IMR-90 (cell line): Measurements from ENCODE around the gene RARRES2. TPM values are rescaled to one million over a fixed set of nuclear protein-coding genes. Genes with fewer than 3 reads are reported as not detected.
A peak's percentile ranks its signal among the peaks of the same experiment; 100 is the strongest.

Source experiments
- ATAC-seq: fragments of 200-7000 bp; cut with Tn5 transposase; 2 replicates; pipeline ENCODE4 v1.9.1; 2020; ENCODE audit warnings: low read depth, mild to moderate bottlenecking, moderate library complexity
- BruUV-seq: library from RNA; stranded (reverse); fragments of 400-500 nt; replicated peaks from 2 replicates; lab custom pipeline; 2021; lab: Mats Ljungman, UMichigan
- CTCF ChIA-PET: fragments of 300-600 bp; formaldehyde crosslinking; extraction: SDS; loops from one replicate; lab custom pipeline; 2021; ENCODE audit warnings: antibody characterized with exemption; lab: Yijun Ruan, JAX
- POLR2A ChIA-PET: fragments of 300-600 bp; sonication (Branson Sonifier 250); formaldehyde crosslinking; loops from one replicate; lab custom pipeline; 2022; ENCODE audit warnings: antibody characterized with exemption; ENCODE audit not compliant: unreplicated experiment; lab: Charles Lee
- DNase-seq: peaks from one replicate; pipeline ENCODE4 v3.0.0; 2013
- H2AFZ ChIP-seq: replicated peaks from 2 replicates; pipeline ENCODE3; 2013; ENCODE audit warnings: low read length, mild to moderate bottlenecking; ENCODE audit not compliant: poor library complexity
- H2AK5ac ChIP-seq: 2 replicates; pipeline ENCODE4 v1.6.1; 2013; ENCODE audit warnings: low read depth, low read length, inconsistent platforms
- H2AK9ac ChIP-seq: replicated peaks from 2 replicates; pipeline ENCODE3; 2013; ENCODE audit warnings: mild to moderate bottlenecking, low read depth, low read length, moderate library complexity; ENCODE audit not compliant: poor library complexity
- H2BK120ac ChIP-seq: 2 replicates; pipeline ENCODE4 v1.6.1; 2013; ENCODE audit warnings: low read depth, low read length, inconsistent platforms
- H2BK15ac ChIP-seq: 3 replicates; pipeline ENCODE4 v1.6.1; 2013; ENCODE audit warnings: low read depth, low read length, inconsistent platforms
- H2BK20ac ChIP-seq: 2 replicates; pipeline ENCODE4 v1.6.1; 2013; ENCODE audit warnings: low read depth, mild to moderate bottlenecking, inconsistent platforms, low read length, moderate library complexity
- H2BK5ac ChIP-seq: 2 replicates; pipeline ENCODE4 v1.6.1; 2013; ENCODE audit warnings: mild to moderate bottlenecking, low read depth, low read length, inconsistent platforms; ENCODE audit not compliant: poor library complexity, severe bottlenecking
- H3K14ac ChIP-seq: replicated peaks from 2 replicates; pipeline ENCODE4 v1.6.1; 2013; ENCODE audit warnings: low read depth, low read length, inconsistent platforms
- H3K18ac ChIP-seq: 2 replicates; pipeline ENCODE4 v1.6.1; 2013; ENCODE audit warnings: low read depth, low read length, control low read depth
- H3K23ac ChIP-seq: 2 replicates; pipeline ENCODE4 v1.6.1; 2013; ENCODE audit warnings: low read depth, low read length, inconsistent platforms
- H3K27ac ChIP-seq: 2 replicates; pipeline ENCODE4 v1.5.1; 2013; ENCODE audit warnings: mild to moderate bottlenecking, control low read depth, low read length; ENCODE audit not compliant: insufficient read depth
- H3K27me3 ChIP-seq: 2 replicates; pipeline ENCODE4 v1.6.1; 2013; ENCODE audit warnings: low read length; ENCODE audit not compliant: control insufficient read depth, insufficient read depth
- H3K36me3 ChIP-seq: 2 replicates; pipeline ENCODE4 v1.6.1; 2013; ENCODE audit warnings: low read length, mixed read lengths; ENCODE audit not compliant: control insufficient read depth, insufficient read depth
- H3K4ac ChIP-seq: 2 replicates; pipeline ENCODE4 v1.6.1; 2013; ENCODE audit warnings: low read depth, low read length, inconsistent platforms
- H3K4me1 ChIP-seq: 2 replicates; pipeline ENCODE4 v1.6.1; 2013; ENCODE audit warnings: low read length, mixed read lengths; ENCODE audit not compliant: control insufficient read depth, insufficient read depth
- H3K4me2 ChIP-seq: 2 replicates; pipeline ENCODE4 v1.6.1; 2013; ENCODE audit warnings: low read depth, mild to moderate bottlenecking, control low read depth, low read length, moderate library complexity
- H3K4me3 ChIP-seq: 2 replicates; pipeline ENCODE4 v1.5.1; 2013; ENCODE audit warnings: low read depth, mild to moderate bottlenecking, control low read depth, low read length, moderate library complexity; ENCODE audit not compliant: insufficient read depth
- H3K56ac ChIP-seq: 2 replicates; pipeline ENCODE4 v1.6.1; 2013; ENCODE audit warnings: low read length, inconsistent platforms; ENCODE audit not compliant: insufficient read depth; ENCODE audit errors: extremely low read depth
- H3K79me1 ChIP-seq, 2 experiments: 2 replicates each; pipeline ENCODE4 v1.6.1; 2013; ENCODE audit warnings: low read length in 2 of 2, inconsistent platforms in 1 of 2, low read depth in 1 of 2
- H3K9ac ChIP-seq: 2 replicates; pipeline ENCODE4 v1.6.1; 2013; ENCODE audit warnings: low read depth, low read length, control low read depth
- H3K9me1 ChIP-seq: 2 replicates; pipeline ENCODE4 v1.6.1; 2013; ENCODE audit warnings: low read length, inconsistent platforms; ENCODE audit not compliant: insufficient read depth
- H3K9me3 ChIP-seq: 2 replicates; pipeline ENCODE4 v1.6.1; 2013; ENCODE audit warnings: low read length; ENCODE audit not compliant: control insufficient read depth, insufficient read depth
- H4K20me1 ChIP-seq: 2 replicates; pipeline ENCODE4 v1.6.1; 2013; ENCODE audit warnings: low read length, inconsistent platforms; ENCODE audit not compliant: insufficient read depth
- H4K5ac ChIP-seq: 2 replicates; pipeline ENCODE4 v1.6.1; 2013; ENCODE audit warnings: mild to moderate bottlenecking, low read depth, low read length, control low read depth
- H4K8ac ChIP-seq, 2 experiments: 2 replicates each; pipeline ENCODE4 v1.6.1; 2013; ENCODE audit warnings: low read depth in 2 of 2, low read length in 2 of 2, control low read depth in 1 of 2, inconsistent platforms in 1 of 2
- H4K91ac ChIP-seq: 2 replicates; pipeline ENCODE4 v1.6.1; 2013; ENCODE audit warnings: low read depth, low read length, inconsistent platforms; ENCODE audit not compliant: insufficient read depth
- CEBPB ChIP-seq: IDR thresholded peaks from 2 replicates; pipeline ENCODE4 v1.6.1; 2012; ENCODE audit warnings: low read depth, low read length, improper control_type of control experiment
- FOS ChIP-seq: fragments of 150-350 bp; IDR thresholded peaks from 2 replicates; pipeline ENCODE4 v1.6.1; 2016; ENCODE audit warnings: low read depth, low read length
- MAZ ChIP-seq: IDR thresholded peaks from 2 replicates; pipeline ENCODE4 v1.6.1; 2012; ENCODE audit warnings: low read depth, mild to moderate bottlenecking, low read length, improper control_type of control experiment, moderate library complexity, borderline replicate concordance
- NFE2L2 ChIP-seq: fragments of 150-350 bp; IDR thresholded peaks from 2 replicates; pipeline ENCODE4 v1.6.1; 2016; ENCODE audit warnings: low read depth, mild to moderate bottlenecking, low read length
- POLR2A ChIP-seq: IDR thresholded peaks from 2 replicates; pipeline ENCODE4 v1.6.1; 2012; ENCODE audit warnings: mild to moderate bottlenecking, low read depth, low read length
- RAD21 ChIP-seq: IDR thresholded peaks from 2 replicates; pipeline ENCODE4 v1.6.1; 2012; ENCODE audit warnings: low read length, improper control_type of control experiment
- RCOR1 ChIP-seq: IDR thresholded peaks from 2 replicates; pipeline ENCODE4 v1.6.1; 2012; ENCODE audit warnings: mild to moderate bottlenecking, low read length, improper control_type of control experiment; ENCODE audit not compliant: insufficient replicate concordance
- RFX5 ChIP-seq: IDR thresholded peaks from 2 replicates; pipeline ENCODE4 v1.8.0; 2012; ENCODE audit warnings: low read depth, mild to moderate bottlenecking, low read length, moderate library complexity
- SMC3 ChIP-seq: fragments of 150-350 bp; IDR thresholded peaks from 2 replicates; pipeline ENCODE4 v1.6.1; 2016; ENCODE audit warnings: low read depth, mild to moderate bottlenecking, antibody characterized with exemption, low read length, moderate library complexity
- USF2 ChIP-seq: fragments of 150-350 bp; IDR thresholded peaks from 2 replicates; pipeline ENCODE4 v1.6.1; 2017; ENCODE audit warnings: mild to moderate bottlenecking, antibody characterized with exemption, low read length, low read depth
- WGBS, 2 experiments: methylation state at CpG; one replicate each; pipeline versions ENCODE4 v1.1.5 to v1.1.7; 2013; ENCODE audit warnings: missing lambda C conversion rate in 2 of 2; ENCODE audit not compliant: insufficient read length in 1 of 2; ENCODE audit errors: extremely low coverage in 2 of 2; 5-methylcytosine and 5-hydroxymethylcytosine counted together
- dilution Hi-C: fragments of 300-500 bp; cut with HindIII; formaldehyde crosslinking; loops from one replicate; pipeline ENCODE4 v1.14.3; 2018; ENCODE audit warnings: low sequenced_read_pairs; ENCODE audit not compliant: unreplicated experiment
- in situ Hi-C: fragments of 300-500 bp; cut with MboI; formaldehyde crosslinking; loops from 3 replicates; pipeline ENCODE4 v1.14.3; 2019; ENCODE audit warnings: low sequenced_read_pairs, inconsistent platforms, mixed read lengths
- intact Hi-C: fragments of 100-400 bp; cut with micrococcal nuclease; formaldehyde crosslinking; loops from 2 replicates; pipeline ENCODE4 v1.10.0; 2022
- polyA plus RNA-seq, 3 experiments: library from polyadenylated mRNA; depleted of rRNA; stranded (reverse); fragments of >200 nt; gene quantifications; 2 replicates each; pipeline ENCODE4 v1.2.3, GENCODE V29; 2012; ENCODE audit warnings: low replicate concordance in 1 of 3
- total RNA-seq: library from RNA; depleted of rRNA; stranded (reverse); fragments of >200 nt; gene quantifications from 2 replicates; pipeline ENCODE4 v1.2.3, GENCODE V29; 2012
- TF ChIP-seq, protein P1 (sequence below): conservative IDR thresholded peaks from 2 replicates; pipeline ENCODE4 v1.5.1; 2012; ENCODE audit warnings: mild to moderate bottlenecking, low read depth, low read length, improper control_type of control experiment
- TF ChIP-seq, protein P2 (sequence below): fragments of 150-350 bp; IDR thresholded peaks from 2 replicates; pipeline ENCODE4 v1.6.1; 2016; ENCODE audit warnings: low read depth, mild to moderate bottlenecking, low read length, moderate library complexity, borderline replicate concordance

Gene RARRES2
- total and polyA plus RNA-seq, 2 of the 4 experiments (the other 2 are of a cell fraction): 1.6 TPM; not detected in 1

DNA sequence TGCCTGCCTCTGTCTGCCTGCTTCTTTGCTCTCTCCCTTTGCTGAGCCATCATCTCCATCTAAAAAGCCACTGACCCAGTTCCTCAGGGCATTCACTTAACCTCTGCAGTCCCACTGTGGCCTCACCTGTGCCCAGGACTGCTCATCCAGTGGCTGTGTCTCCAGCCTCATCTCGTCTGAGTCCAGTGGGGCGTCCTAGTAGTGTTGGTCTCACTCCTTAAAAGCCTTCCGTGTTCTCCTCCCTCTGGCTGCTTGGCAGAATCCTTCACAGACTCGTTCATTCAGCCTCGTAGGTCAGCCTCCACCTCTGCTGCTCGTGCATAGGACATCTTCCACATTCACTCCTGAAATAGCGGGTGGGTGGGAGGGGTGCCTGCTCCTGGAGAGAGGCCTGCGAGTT, 7.3 kb downstream of the RARRES2 start:
- no TSS peak for BruUV-seq
- intact Hi-C loops: no loop called here
- H4K8ac ChIP-seq: no peak overlapping the region

More for the DNA sequence above, 7.3 kb downstream of the RARRES2 start:
- ChIA-PET CTCF (no interaction called here), POLR2A (no interaction called here)
- H2AK9ac ChIP-seq: no peak overlapping the region
- no peak overlapping the region for H3K4me3 ChIP-seq
- peak overlapping the region; percentile 74 for H2BK20ac ChIP-seq
- H4K91ac ChIP-seq: peak overlapping the region; percentile 85; the same call in 1 of the 2 replicates
- H3K4me2 ChIP-seq: no peak overlapping the region
- H2BK120ac ChIP-seq: peak overlapping the region; percentile 79
- in situ Hi-C loops: no loop called here
- no peak overlapping the region for H2BK5ac ChIP-seq
- DNase-seq (no peak), ATAC-seq (no peak)
- peak overlapping the region; percentile 58; the same call in 2 of the 3 replicates for H2BK15ac ChIP-seq
- TF ChIP-seq FOS: no peak
- TF ChIP-seq, protein P1, sequence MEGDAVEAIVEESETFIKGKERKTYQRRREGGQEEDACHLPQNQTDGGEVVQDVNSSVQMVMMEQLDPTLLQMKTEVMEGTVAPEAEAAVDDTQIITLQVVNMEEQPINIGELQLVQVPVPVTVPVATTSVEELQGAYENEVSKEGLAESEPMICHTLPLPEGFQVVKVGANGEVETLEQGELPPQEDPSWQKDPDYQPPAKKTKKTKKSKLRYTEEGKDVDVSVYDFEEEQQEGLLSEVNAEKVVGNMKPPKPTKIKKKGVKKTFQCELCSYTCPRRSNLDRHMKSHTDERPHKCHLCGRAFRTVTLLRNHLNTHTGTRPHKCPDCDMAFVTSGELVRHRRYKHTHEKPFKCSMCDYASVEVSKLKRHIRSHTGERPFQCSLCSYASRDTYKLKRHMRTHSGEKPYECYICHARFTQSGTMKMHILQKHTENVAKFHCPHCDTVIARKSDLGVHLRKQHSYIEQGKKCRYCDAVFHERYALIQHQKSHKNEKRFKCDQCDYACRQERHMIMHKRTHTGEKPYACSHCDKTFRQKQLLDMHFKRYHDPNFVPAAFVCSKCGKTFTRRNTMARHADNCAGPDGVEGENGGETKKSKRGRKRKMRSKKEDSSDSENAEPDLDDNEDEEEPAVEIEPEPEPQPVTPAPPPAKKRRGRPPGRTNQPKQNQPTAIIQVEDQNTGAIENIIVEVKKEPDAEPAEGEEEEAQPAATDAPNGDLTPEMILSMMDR: no peak
- no peak for TF ChIP-seq USF2
- TF ChIP-seq MAZ: no peak
- no peak for TF ChIP-seq CEBPB
- TF ChIP-seq RCOR1: no peak
- TF ChIP-seq, protein P2, sequence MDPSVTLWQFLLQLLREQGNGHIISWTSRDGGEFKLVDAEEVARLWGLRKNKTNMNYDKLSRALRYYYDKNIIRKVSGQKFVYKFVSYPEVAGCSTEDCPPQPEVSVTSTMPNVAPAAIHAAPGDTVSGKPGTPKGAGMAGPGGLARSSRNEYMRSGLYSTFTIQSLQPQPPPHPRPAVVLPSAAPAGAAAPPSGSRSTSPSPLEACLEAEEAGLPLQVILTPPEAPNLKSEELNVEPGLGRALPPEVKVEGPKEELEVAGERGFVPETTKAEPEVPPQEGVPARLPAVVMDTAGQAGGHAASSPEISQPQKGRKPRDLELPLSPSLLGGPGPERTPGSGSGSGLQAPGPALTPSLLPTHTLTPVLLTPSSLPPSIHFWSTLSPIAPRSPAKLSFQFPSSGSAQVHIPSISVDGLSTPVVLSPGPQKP: no peak
- TF ChIP-seq RAD21: no peak
- no peak for TF ChIP-seq RFX5
- no peak for TF ChIP-seq NFE2L2
- TF ChIP-seq SMC3: no peak
- TF ChIP-seq POLR2A: no peak
- H3K36me3 ChIP-seq: no peaks in the 10 kb centered on the region
- no peak overlapping the region for H2AFZ ChIP-seq
- peak overlapping the region; percentile 9; the same call in 1 of the 2 replicates for H3K18ac ChIP-seq
- peak overlapping the region; percentile 80 for H2AK5ac ChIP-seq
- H3K27me3 ChIP-seq: no peaks in the 10 kb centered on the region
- peaks cover 16% of the 10 kb centered on the region for H3K4me1 ChIP-seq
- H3K4ac ChIP-seq: peak overlapping the region; percentile 41
- H3K23ac ChIP-seq: no peak overlapping the region
- peak overlapping the region; percentile 14; the same call in 1 of the 2 replicates for H3K27ac ChIP-seq
- peak overlapping the region; percentile 76 for H4K5ac ChIP-seq
- peak overlapping the region; percentile 45; the same call in 1 of the 2 replicates for H3K14ac ChIP-seq
- no peak overlapping the region for H3K9ac ChIP-seq
- no peaks in the 10 kb centered on the region for H4K20me1 ChIP-seq
- dilution Hi-C loops: no loop called here
- H3K56ac ChIP-seq: no peak overlapping the region
- 76% methylated on average over 4 of the region's 8 CpGs; no CpG with 5 or more reads in 1 of the 2 experiments for WGBS, 2 experiments
- no peaks in the 10 kb centered on the region for H3K79me1 ChIP-seq
- no peaks in the 10 kb centered on the region for H3K9me3 ChIP-seq
- peaks cover 8% of the 10 kb centered on the region; the same call in 1 of the 2 replicates for H3K9me1 ChIP-seq
